ENCODE data around the gene ATG16L2.

DNA sequence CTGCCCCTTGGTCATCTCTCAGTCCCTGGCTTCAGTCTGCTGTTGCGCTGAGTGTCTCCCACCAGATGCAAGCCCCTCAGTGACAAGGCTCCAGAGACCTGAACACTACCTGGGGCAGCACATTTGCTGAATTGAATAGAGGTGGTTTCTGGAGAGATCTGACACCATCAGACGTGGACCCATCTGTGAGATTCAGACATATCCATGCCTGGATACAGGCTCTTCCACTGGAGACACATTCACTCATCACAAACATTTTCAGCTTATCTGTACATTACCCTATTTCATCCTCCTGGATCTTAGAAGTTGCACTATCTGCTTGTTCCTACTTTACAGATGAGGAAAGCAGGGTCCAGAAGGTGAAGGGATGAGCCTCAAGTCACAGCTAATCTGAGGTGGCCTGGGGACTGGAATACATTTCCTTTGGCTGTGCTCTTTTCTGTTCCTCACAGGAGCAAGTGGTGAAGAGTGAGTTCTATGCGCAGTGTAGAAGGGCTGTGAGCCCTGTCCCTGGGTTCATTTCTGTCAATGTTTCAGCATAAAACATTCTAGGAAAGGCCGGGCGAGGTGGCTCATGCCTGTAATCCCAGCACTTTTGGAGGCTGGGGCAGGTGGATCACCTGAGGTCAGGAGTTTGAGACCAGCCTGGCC, 19.0 kb downstream of the ATG16L2 start:
- TF ChIP-seq, protein P1, sequence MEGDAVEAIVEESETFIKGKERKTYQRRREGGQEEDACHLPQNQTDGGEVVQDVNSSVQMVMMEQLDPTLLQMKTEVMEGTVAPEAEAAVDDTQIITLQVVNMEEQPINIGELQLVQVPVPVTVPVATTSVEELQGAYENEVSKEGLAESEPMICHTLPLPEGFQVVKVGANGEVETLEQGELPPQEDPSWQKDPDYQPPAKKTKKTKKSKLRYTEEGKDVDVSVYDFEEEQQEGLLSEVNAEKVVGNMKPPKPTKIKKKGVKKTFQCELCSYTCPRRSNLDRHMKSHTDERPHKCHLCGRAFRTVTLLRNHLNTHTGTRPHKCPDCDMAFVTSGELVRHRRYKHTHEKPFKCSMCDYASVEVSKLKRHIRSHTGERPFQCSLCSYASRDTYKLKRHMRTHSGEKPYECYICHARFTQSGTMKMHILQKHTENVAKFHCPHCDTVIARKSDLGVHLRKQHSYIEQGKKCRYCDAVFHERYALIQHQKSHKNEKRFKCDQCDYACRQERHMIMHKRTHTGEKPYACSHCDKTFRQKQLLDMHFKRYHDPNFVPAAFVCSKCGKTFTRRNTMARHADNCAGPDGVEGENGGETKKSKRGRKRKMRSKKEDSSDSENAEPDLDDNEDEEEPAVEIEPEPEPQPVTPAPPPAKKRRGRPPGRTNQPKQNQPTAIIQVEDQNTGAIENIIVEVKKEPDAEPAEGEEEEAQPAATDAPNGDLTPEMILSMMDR (optimal IDR thresholded peaks at IDR 0.05 in 1 of 3, IDR thresholded peaks at IDR 0.05 in 1 of 3, conservative IDR thresholded peaks at IDR 0.05 in 1 of 3; ENCODE audit: extremely low read depth in 1 of 3, insufficient read depth in 2 of 3, low read length in 3 of 3), result no peak
- no peak for TF ChIP-seq EZH2 (IDR thresholded peaks at IDR 0.05; ENCODE audit: low read length)

All from keratinocyte (primary cell).